ENCODE measurements around the gene SNCB.
A peak's percentile ranks its signal among the peaks of the same experiment; 100 is the strongest.

SNCB gene

DNA sequence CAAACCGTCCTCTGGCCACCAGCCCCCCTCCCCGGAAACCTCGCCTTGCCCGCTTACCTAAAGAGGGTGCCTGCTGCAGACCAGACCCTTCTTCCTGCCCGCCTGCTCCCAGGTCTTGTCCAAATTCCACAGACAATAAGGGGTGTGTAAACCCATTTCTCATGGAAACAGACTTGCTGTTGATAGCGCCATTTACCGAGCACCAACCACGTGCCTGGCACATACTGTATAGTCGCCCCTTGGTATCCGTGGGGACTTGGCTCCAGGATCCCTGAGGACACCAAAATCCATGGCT, 56.1 kb downstream of the SNCB start:
- DNase-seq (ENCODE audit: low spot score): no peak

DNA sequence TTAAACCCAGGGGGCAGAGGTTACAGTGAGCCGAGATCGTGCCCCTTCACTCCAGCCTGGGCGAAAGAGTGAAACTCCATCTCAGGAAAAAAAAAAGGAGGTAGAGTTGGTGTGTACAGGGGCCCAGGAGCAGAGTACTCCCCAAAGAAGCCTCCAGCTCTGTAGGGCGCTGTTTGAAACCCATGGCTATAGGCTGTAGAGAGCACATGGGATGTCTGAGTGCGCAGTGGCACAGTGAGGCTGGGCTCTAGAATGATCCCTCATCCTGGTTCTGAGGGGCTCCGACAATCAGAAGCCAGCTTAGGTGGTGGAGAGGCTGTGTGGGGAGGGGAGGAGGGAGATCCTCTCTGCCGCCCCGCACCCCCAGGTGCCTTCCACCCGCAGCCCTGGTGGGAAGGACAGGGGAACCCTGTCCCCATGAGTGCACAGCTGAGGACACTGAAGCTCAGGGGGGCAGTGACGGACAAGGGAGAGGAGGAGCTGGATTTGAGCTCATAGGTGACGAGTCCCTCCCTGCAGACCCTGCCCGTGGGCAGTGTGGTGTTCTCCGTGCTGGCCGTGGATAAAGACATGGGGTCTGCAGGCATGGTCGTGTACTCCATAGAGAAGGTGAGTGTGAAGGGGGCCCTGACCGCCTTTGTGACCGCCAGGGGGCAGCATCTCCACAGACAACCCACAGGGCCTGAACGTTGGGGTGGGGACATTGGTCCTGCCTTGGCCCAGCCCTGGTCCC, 56.6 kb downstream of the SNCB start:
- DNase-seq (ENCODE audit: low spot score): peak; percentile 54
